HG02840 (cell line): ENCODE results near the gene MYDGF.
A peak's percentile ranks its signal among the peaks of the same experiment; 100 is the strongest.
"Not testable (repeated sequence)": the region's sequence is repeated elsewhere in the genome, so short reads cannot be mapped to it uniquely, and the experiment has no call there.

Experiments
- ATAC-seq: cut with Tn5 transposase; IDR thresholded peaks from one replicate; pipeline ENCODE4 v1.9.1; 2021; ENCODE audit warnings: mild to moderate bottlenecking, moderate library complexity, moderate number of reproducible peaks; ENCODE audit not compliant: unreplicated experiment, low FRiP score

Gene MYDGF

GRCh38 chr19:4669723-4670480 is at the start of gene MYDGF:
TSS of gene MYDGF (minus strand) at chr19:4670342. CDS start at chr19:4670334, 8 bp downstream.
- peak; percentile 87 for ATAC-seq

GRCh38 chr19:4719499-4719866 is 49.3 kb upstream of the MYDGF start:
- ATAC-seq: no peak

- ATAC-seq: no peak
These were observed 48.0 kb upstream of the MYDGF start for GRCh38 chr19:4717966-4718701.

- ATAC-seq: no peak
These were observed 47.2 kb upstream of the MYDGF start for GRCh38 chr19:4717191-4717965.

GRCh38 chr19:4715529-4716221 is 45.5 kb upstream of the MYDGF start:
- ATAC-seq: no peak

- not testable (repeated sequence) for ATAC-seq
These were observed 45.0 kb upstream of the MYDGF start for GRCh38 chr19:4715178-4715528.

GRCh38 chr19:4714016-4714415 is 43.9 kb upstream of the MYDGF start:
- ATAC-seq: no peak

- no peak for ATAC-seq
These were observed 43.3 kb upstream of the MYDGF start for GRCh38 chr19:4713384-4713951.

GRCh38 chr19:4712771-4713170 is 42.6 kb upstream of the MYDGF start:
- no peak for ATAC-seq

GRCh38 chr19:4711211-4711610 is 41.1 kb upstream of the MYDGF start:
- ATAC-seq: no peak

- no peak for ATAC-seq
These were observed 40.1 kb upstream of the MYDGF start for GRCh38 chr19:4710281-4710600.

- no peak for ATAC-seq
These were observed 39.5 kb upstream of the MYDGF start for GRCh38 chr19:4709440-4710280.

GRCh38 chr19:4707956-4708650 is 38.0 kb upstream of the MYDGF start:
- ATAC-seq: no peak

GRCh38 chr19:4707322-4707721 is 37.2 kb upstream of the MYDGF start:
- no peak for ATAC-seq

- no peak for ATAC-seq
These were observed 35.4 kb upstream of the MYDGF start for GRCh38 chr19:4705413-4706131.

- ATAC-seq: no peak
These were observed 34.2 kb upstream of the MYDGF start for GRCh38 chr19:4704317-4704673.

- ATAC-seq: no peak
These were observed 33.7 kb upstream of the MYDGF start for GRCh38 chr19:4703671-4704316.

GRCh38 chr19:4702764-4703163 is 32.6 kb upstream of the MYDGF start:
- no peak for ATAC-seq
